CD14-positive monocyte (primary cell): ENCODE data around the gene PLXNA4. TPM values are rescaled to one million over a fixed set of nuclear protein-coding genes. Genes with fewer than 3 reads are reported as not detected.
A peak's percentile ranks its signal among the peaks of the same experiment; 100 is the strongest.

ENCODE experiments used
- DNase-seq, 3 donors: peaks; one replicate each; pipeline ENCODE4 v3.0.0-alpha.2; 2011 to 2022
- H2AFZ ChIP-seq: 2 replicates; pipeline ENCODE4 v1.6.0; 2012; ENCODE audit warnings: mild to moderate bottlenecking, low read depth, low read length, inconsistent platforms; ENCODE audit not compliant: insufficient read depth, poor library complexity, severe bottlenecking
- H3K27ac ChIP-seq, 2 donors: 1 replicate in 1 of 2; 2 replicates in 1 of 2; pipeline ENCODE4 v1.5.1; 2012 to 2013; ENCODE audit warnings: low read length in 2 of 2, control low read depth in 1 of 2, inconsistent platforms in 1 of 2, low read depth in 1 of 2, mild to moderate bottlenecking in 1 of 2
- H3K27me3 ChIP-seq, 2 donors: one replicate each; pipeline versions ENCODE4 v1.6.0 to v1.6.1; 2011 to 2013; ENCODE audit warnings: low read length in 2 of 2; ENCODE audit not compliant: control insufficient read depth in 2 of 2, insufficient read depth in 2 of 2
- H3K36me3 ChIP-seq, 2 donors: replicated peaks in 1 of 2; 1 replicate in 1 of 2; 2 replicates in 1 of 2; pipeline versions ENCODE4 v1.5.1 to v1.6.1; 2012 to 2013; ENCODE audit warnings: low read length in 2 of 2, control low read depth in 1 of 2, inconsistent platforms in 1 of 2, mild to moderate bottlenecking in 1 of 2; ENCODE audit not compliant: insufficient read depth in 2 of 2, control insufficient read depth in 1 of 2
- H3K4me1 ChIP-seq, 2 donors: 1 replicate in 1 of 2; 2 replicates in 1 of 2; pipeline versions ENCODE4 v1.5.1 to v1.6.1; 2012 to 2013; ENCODE audit warnings: low read length in 2 of 2, control low read depth in 1 of 2, inconsistent platforms in 1 of 2, mild to moderate bottlenecking in 1 of 2, moderate library complexity in 1 of 2; ENCODE audit not compliant: insufficient read depth in 2 of 2, control insufficient read depth in 1 of 2
- H3K4me2 ChIP-seq: replicated peaks from 2 replicates; pipeline ENCODE3; 2012; ENCODE audit warnings: low read length, moderate library complexity, mild to moderate bottlenecking; ENCODE audit not compliant: poor library complexity, severe bottlenecking; ENCODE audit errors: extremely low read depth
- H3K4me3 ChIP-seq, 3 experiments: fragments of 200-600 bp in 1 of 3; sonication (generic) in 1 of 3; replicated peaks in 1 of 3; 1 replicate in 2 of 3; 2 replicates in 1 of 3; pipeline ENCODE4 v1.5.1; 2011 to 2013; ENCODE audit warnings: low read length in 3 of 3, mild to moderate bottlenecking in 3 of 3, control low read depth in 2 of 3, low read depth in 2 of 3, inconsistent platforms in 1 of 3, moderate library complexity in 1 of 3
- H3K79me2 ChIP-seq: 2 replicates; pipeline ENCODE4 v1.6.0; 2012; ENCODE audit warnings: mild to moderate bottlenecking, control low read depth, inconsistent platforms, low read length, moderate library complexity; ENCODE audit not compliant: insufficient read depth
- H3K9ac ChIP-seq: 2 replicates; pipeline ENCODE4 v1.6.0; 2017; ENCODE audit warnings: low read length, mild to moderate bottlenecking; ENCODE audit not compliant: insufficient read depth, poor library complexity, severe bottlenecking
- H3K9me3 ChIP-seq, 2 donors: replicated peaks in 1 of 2; 1 replicate in 1 of 2; 2 replicates in 1 of 2; pipeline versions ENCODE4 v1.5.1 to v1.6.1; 2012 to 2013; ENCODE audit warnings: low read length in 2 of 2, control low read depth in 1 of 2; ENCODE audit not compliant: control insufficient read depth in 1 of 2, insufficient read depth in 1 of 2
- H4K20me1 ChIP-seq: 2 replicates; pipeline ENCODE4 v1.6.0; 2012; ENCODE audit warnings: mild to moderate bottlenecking, low read length, control low read depth, moderate library complexity; ENCODE audit not compliant: insufficient read depth
- H3K27ac Mint-ChIP-seq, 7 donors: one replicate each; pipeline ENCODE4 v1.8.0; 2020; ENCODE audit warnings: mild to moderate bottlenecking in 7 of 7, mixed read lengths in 7 of 7, moderate library complexity in 6 of 7, inconsistent platforms in 2 of 7
- H3K27me3 Mint-ChIP-seq, 3 donors: one replicate each; pipeline ENCODE4 v1.8.0; 2021 to 2022; ENCODE audit warnings: low read depth in 3 of 3, mild to moderate bottlenecking in 3 of 3, mixed read lengths in 3 of 3, moderate library complexity in 3 of 3, inconsistent platforms in 1 of 3
- H3K36me3 Mint-ChIP-seq, 2 donors: one replicate each; pipeline ENCODE4 v1.8.0; 2020; ENCODE audit warnings: mixed read lengths in 2 of 2, inconsistent platforms in 1 of 2, mild to moderate bottlenecking in 1 of 2
- H3K4me1 Mint-ChIP-seq: one replicate; pipeline ENCODE4 v1.8.0; 2020; ENCODE audit warnings: mild to moderate bottlenecking, mixed read lengths
- H3K4me3 Mint-ChIP-seq, 2 donors: one replicate each; pipeline ENCODE4 v1.8.0; 2020; ENCODE audit warnings: mild to moderate bottlenecking in 2 of 2, mixed read lengths in 2 of 2, moderate library complexity in 1 of 2
- H3K9me3 Mint-ChIP-seq, 7 donors: one replicate each; pipeline ENCODE4 v1.8.0; 2020 to 2022; ENCODE audit warnings: mixed read lengths in 7 of 7, mild to moderate bottlenecking in 6 of 7, moderate library complexity in 6 of 7, inconsistent platforms in 2 of 7
- WGBS: methylation state at CpG from one replicate; pipeline ENCODE4 v1.1.5; 2013; ENCODE audit warnings: missing lambda C conversion rate; ENCODE audit not compliant: insufficient coverage; 5-methylcytosine and 5-hydroxymethylcytosine counted together
- intact Hi-C, 2 donors: fragments of 100-400 bp; cut with micrococcal nuclease; formaldehyde crosslinking; loops; one replicate each; pipeline versions ENCODE4 v1.15.0 to v1.15.1; 2023
- polyA plus RNA-seq, 3 donors: library from polyadenylated mRNA; depleted of rRNA in 1 of 3; unstranded in 2 of 3; stranded (reverse) in 1 of 3; fragments of 300-500 nt in 2 of 3; fragments of >200 nt in 1 of 3; fragmentation: Illumina TruSeq in 2 of 3; gene quantifications; 1 replicate in 2 of 3; 2 replicates in 1 of 3; pipeline ENCODE4 v1.2.3, GENCODE V29; 2012 to 2021
- TF ChIP-seq, protein P1 (sequence below): fragments of 200-600 bp; IDR thresholded peaks from one replicate; pipeline ENCODE4 v1.8.0; 2022; ENCODE audit warnings: antibody characterized with exemption, mild to moderate bottlenecking

PLXNA4 gene
- polyA plus RNA-seq, 3 donors: not detected

DNA sequence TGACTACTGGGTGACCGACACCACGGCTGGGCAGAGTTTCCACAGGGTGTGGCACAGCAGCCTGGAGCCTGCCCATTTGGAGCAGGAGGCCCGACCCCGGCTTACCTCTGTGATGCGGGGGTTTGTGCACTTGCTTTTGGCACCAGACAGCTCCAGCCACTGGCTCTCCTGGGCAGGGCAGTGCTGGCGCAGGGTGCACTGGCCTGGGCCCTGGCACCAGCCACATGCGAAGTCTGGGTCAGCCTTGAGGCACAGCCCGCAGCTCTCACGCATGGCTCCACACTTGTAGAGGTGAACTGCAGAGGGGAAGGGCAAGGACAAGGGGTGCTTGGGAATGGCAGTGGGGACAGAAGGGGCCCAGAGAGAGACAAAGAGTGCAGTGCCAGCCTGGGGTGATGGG is 373.7 kb downstream of the PLXNA4 start:
- Mint-ChIP-seq H3K27me3 (peaks cover 2 to 5% (median 2%) of the 10 kb centered on the region in 3 donors), H3K4me3 (no peak overlapping the region)

DNA sequence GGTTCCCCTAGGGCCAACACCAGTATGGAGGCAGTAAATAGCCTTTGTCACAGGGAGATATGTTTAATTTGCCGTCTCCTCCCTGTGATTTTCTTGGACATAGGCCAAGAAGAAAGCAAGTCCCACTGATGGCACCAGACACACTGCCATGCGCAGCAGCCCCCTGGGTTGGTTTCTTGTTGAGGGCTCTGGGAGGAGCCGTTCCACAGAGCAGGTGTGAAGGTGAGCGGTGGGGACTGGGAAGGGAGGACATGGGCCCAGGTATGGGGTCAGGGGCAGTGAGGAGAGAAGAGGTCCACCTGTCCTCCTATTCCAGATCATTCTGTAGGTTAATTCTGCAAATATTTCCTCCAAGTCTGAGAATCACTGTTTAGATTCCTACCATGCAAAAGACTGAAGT is 376.1 kb downstream of the PLXNA4 start:
- H3K4me1 Mint-ChIP-seq: no peaks in the 10 kb centered on the region
- Histone ChIP-seq H3K4me2 (no peak overlapping the region), H3K79me2 (no peaks in the 10 kb centered on the region), H3K4me3 (no peak overlapping the region), H3K27ac (no peak overlapping the region), H3K4me1 (no peaks in the 10 kb centered on the region), H3K9ac (no peak overlapping the region), H3K9me3 (no peaks in the 10 kb centered on the region), H4K20me1 (no peaks in the 10 kb centered on the region), H3K27me3 (peaks cover 0 to 2% of the 10 kb centered on the region in 2 donors), H3K36me3 (no peaks in the 10 kb centered on the region), H2AFZ (no peak overlapping the region)
- H3K27me3 Mint-ChIP-seq: peaks cover 5% of the 10 kb centered on the region in 3 donors
- 94% methylated on average over 2 of the region's 4 CpGs for WGBS
- H3K36me3 Mint-ChIP-seq: no peaks in the 10 kb centered on the region
- intact Hi-C loops: no loop called here
- H3K9me3 Mint-ChIP-seq: peaks cover 0 to 7% (median 3%) of the 10 kb centered on the region in 7 donors
- H3K4me3 Mint-ChIP-seq: no peak overlapping the region
- TF ChIP-seq, protein P1, sequence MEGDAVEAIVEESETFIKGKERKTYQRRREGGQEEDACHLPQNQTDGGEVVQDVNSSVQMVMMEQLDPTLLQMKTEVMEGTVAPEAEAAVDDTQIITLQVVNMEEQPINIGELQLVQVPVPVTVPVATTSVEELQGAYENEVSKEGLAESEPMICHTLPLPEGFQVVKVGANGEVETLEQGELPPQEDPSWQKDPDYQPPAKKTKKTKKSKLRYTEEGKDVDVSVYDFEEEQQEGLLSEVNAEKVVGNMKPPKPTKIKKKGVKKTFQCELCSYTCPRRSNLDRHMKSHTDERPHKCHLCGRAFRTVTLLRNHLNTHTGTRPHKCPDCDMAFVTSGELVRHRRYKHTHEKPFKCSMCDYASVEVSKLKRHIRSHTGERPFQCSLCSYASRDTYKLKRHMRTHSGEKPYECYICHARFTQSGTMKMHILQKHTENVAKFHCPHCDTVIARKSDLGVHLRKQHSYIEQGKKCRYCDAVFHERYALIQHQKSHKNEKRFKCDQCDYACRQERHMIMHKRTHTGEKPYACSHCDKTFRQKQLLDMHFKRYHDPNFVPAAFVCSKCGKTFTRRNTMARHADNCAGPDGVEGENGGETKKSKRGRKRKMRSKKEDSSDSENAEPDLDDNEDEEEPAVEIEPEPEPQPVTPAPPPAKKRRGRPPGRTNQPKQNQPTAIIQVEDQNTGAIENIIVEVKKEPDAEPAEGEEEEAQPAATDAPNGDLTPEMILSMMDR: no peak
- no peak for DNase-seq
- H3K27ac Mint-ChIP-seq: peak overlapping the region in 1 of 7 donors; percentile 17

More for the DNA sequence above, 373.7 kb downstream of the PLXNA4 start:
- Mint-ChIP-seq H3K4me1 (no peaks in the 10 kb centered on the region), H3K27ac (no peak overlapping the region), H3K36me3 (no peaks in the 10 kb centered on the region), H3K9me3 (peaks cover 0 to 7% (median 3%) of the 10 kb centered on the region in 7 donors)
- Histone ChIP-seq H4K20me1 (no peaks in the 10 kb centered on the region), H2AFZ (no peak overlapping the region), H3K27me3 (no peaks in the 10 kb centered on the region), H3K27ac (no peak overlapping the region), H3K4me3 (no peak overlapping the region), H3K4me1 (no peaks in the 10 kb centered on the region), H3K9ac (no peak overlapping the region), H3K36me3 (no peaks in the 10 kb centered on the region), H3K9me3 (no peaks in the 10 kb centered on the region), H3K4me2 (no peak overlapping the region), H3K79me2 (no peaks in the 10 kb centered on the region)
- intact Hi-C loops: no loop called here
- no peak for DNase-seq
- TF ChIP-seq, protein P1: no peak
- 89% methylated on average over 9 of the region's 9 CpGs for WGBS
